Epithelial cell of esophagus (primary cell): Measurements from ENCODE around the gene SRSF4.

ENCODE experiments used
- DNase-seq: peaks from one replicate; pipeline ENCODE4 v3.0.0; 2010; ENCODE audit warnings: low read depth
- H3K4me3 ChIP-seq: 2 replicates; pipeline ENCODE4 v1.5.1; 2011; ENCODE audit warnings: mild to moderate bottlenecking, low read length, control low read depth
- TF ChIP-seq, protein P1 (sequence below): IDR thresholded peaks from 2 replicates; pipeline ENCODE4 v1.5.1; 2011; ENCODE audit warnings: low read depth, mild to moderate bottlenecking, low read length, control low read depth, inconsistent platforms; ENCODE audit not compliant: insufficient read depth; ENCODE audit errors: missing control alignments

Gene SRSF4

DNA sequence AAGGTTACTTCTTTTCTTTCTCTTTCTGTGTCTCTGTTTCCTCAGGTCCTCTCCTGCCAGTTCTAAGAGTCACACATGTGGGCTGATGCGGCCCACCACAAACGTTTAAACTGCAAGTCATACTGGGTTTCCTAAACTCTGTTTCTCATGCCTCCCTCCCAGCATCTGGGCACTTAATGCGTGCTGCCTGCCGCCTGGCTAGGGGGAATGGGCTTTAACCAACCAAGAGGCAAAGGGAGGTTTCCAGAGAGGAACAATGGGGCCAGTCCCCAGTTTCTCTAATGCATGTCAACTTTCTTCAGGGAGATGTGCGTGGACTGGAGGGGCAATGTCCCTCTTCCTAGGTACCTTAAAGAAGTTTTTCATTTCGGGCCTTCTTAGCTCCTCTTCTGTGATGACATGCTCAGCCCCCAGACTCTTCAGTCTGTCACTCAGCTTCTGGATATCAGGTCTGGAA, 19.9 kb upstream of the SRSF4 start:
- TF ChIP-seq, protein P1, sequence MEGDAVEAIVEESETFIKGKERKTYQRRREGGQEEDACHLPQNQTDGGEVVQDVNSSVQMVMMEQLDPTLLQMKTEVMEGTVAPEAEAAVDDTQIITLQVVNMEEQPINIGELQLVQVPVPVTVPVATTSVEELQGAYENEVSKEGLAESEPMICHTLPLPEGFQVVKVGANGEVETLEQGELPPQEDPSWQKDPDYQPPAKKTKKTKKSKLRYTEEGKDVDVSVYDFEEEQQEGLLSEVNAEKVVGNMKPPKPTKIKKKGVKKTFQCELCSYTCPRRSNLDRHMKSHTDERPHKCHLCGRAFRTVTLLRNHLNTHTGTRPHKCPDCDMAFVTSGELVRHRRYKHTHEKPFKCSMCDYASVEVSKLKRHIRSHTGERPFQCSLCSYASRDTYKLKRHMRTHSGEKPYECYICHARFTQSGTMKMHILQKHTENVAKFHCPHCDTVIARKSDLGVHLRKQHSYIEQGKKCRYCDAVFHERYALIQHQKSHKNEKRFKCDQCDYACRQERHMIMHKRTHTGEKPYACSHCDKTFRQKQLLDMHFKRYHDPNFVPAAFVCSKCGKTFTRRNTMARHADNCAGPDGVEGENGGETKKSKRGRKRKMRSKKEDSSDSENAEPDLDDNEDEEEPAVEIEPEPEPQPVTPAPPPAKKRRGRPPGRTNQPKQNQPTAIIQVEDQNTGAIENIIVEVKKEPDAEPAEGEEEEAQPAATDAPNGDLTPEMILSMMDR = no peak
- no peak overlapping the region for H3K4me3 ChIP-seq
- no peak for DNase-seq

DNA sequence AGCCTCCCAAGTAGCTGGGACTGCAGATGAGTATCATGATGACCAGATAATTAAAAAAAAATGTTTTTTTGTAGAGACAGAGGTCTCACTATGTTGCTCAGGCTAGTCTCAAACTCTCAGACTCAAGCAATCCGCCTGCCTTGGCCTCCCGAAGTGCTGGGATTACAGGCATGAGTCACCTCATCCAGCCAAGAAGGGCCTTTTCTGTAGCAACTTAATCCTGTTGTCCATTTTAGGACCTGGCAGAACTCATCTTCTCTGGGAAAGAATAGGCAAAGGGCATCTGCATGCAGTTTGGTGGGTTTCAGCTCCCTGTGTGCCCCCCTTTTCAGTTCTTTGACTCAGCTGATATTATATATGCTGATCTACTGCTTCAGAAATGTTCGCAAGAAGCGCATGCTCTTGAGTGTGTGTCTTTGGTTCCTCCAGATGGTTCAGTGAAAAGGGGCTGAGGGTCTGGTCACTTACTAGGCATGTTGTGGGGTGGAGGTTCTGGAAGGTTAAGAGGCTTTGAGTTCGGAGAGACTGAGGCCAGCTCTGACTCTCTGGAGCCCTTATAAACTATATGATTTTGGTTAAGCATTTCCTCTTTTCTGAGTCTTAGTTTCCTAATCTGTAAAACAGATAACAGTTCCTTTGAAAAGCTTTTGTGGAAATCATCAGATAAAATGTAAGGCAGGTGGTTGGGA, 19.4 kb upstream of the SRSF4 start:
- TF ChIP-seq, protein P1 = no peak
- no peak overlapping the region for H3K4me3 ChIP-seq
- no peak for DNase-seq

DNA sequence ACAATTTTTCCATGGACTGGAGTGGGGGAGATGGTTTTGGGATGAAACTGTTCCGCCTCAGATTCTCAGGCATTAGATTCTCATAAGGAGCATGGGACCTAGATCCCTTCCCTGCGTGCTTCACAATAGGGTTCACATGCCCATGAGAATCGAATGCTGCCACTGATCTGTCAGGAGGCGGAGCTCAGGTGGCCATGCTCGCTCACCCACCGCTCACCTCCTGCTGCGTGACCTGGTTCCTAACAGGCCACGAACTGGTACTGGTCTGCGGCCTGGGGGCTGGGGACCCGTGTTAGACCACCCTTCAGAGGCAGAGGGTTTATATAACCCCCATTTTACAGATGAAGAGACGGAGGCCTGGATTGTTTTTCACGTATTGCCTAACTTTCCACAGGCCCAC, 16.3 kb upstream of the SRSF4 start:
- DNase-seq = no peak
- no peak overlapping the region for H3K4me3 ChIP-seq
- TF ChIP-seq, protein P1 = no peak

DNA sequence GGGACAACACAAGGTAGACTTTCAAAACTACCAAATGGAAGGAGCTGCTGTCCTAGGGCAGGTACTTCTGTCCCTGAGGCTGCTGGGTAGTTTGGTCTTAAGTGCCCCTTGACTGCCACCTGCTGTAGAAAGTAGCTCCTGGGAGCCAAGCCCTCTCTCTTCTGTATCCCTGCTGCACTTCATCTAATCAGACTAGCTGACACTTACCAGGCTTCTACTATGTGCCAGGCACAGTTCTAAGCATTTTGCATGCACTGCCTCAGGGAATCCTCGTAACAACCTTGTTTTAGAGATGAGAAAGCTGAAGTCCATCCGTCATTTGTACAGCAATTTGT, 15.9 kb upstream of the SRSF4 start:
- H3K4me3 ChIP-seq = no peak overlapping the region
- TF ChIP-seq, protein P1 = peak; percentile 66
- peak; percentile 78 for DNase-seq

DNA sequence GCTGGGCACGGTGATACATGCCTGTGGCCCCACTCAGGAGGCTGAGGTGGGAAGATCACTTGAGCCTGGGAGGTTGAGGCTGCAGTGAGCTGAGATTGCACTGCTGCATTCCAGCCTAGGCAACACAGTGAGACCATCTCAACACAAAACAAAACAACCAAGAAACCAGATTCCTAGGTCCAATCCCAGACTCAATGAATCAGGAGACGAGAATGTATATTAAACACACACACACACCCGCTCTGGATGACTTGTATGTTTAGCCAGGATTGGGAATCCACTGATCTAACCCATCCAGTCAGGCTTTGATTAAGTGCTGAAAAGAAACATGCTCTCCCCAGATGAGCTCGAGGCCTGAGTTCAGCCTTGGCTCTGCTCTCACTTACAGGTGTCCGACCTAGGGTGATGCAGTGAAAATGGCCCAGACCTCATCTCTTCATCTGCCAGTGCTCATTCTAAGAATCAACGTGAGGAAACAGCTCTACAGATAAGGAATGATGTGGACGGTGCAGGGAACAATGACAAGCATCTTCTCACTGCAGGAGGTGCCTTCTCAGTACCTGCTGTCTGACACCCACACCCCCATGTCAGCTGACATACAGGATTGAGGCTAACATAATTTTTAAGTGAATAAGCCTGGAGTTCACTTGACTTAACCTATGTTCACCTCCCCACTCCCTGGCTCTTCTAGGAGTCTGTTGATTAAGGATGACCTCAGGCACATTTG, 15.3 kb upstream of the SRSF4 start:
- TF ChIP-seq, protein P1 = no peak
- peak; percentile 66 for DNase-seq
- H3K4me3 ChIP-seq = no peak overlapping the region

DNA sequence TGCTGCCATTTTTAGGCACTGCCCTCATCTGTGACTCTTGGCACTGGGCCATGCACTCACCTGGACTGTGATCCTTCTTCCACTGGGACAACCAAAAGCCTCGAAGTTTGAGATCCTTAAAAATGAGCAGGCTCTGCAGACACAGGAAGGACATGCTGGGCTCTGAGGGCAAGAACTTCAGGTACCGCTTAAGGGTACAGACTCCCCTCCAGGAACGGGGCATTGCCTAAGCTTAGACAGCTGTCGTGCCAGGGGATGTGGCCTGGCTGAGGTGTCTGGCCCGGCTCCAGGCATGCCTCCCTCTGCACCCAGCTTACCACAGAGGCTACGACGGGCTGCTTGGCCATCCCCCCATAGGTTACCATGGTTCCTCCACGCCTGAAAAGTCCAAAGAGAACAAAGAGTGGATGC, 14.2 kb upstream of the SRSF4 start:
- H3K4me3 ChIP-seq = no peak overlapping the region
- TF ChIP-seq, protein P1 = no peak
- DNase-seq = no peak
